ENCODE data around the gene ZSCAN9.

ZSCAN9 gene

GRCh38 chr6:28225056-28225834 is at the start of gene ZSCAN9:
ZSCAN9 (plus strand) TSS chr6:28225275; CDS start chr6:28227085, 1,810 bp downstream.
- peak; percentile 90 for DNase-seq

DNA sequence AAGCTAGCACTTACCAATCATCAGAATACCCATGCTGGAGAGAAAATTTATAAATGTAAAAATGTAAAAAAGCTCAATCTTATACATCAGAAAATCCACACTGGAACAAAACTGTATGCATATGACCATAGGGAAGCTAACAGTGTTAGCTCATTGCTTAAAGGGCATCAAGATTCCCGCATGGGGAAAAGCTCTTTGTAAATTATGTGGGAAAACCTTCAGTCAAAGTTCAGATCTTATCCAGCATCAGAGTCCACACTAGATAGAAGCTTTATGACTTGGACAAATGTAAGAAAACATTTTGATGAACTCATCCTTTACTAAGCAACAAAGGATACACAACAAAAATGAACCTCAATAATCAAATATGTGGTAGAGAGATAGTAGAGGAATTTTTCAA is 48.7 kb upstream of the ZSCAN9 start:
- no peak for DNase-seq

GRCh38 chr6:28182255-28182654 is 42.8 kb upstream of the ZSCAN9 start:
- no peak for DNase-seq

DNA sequence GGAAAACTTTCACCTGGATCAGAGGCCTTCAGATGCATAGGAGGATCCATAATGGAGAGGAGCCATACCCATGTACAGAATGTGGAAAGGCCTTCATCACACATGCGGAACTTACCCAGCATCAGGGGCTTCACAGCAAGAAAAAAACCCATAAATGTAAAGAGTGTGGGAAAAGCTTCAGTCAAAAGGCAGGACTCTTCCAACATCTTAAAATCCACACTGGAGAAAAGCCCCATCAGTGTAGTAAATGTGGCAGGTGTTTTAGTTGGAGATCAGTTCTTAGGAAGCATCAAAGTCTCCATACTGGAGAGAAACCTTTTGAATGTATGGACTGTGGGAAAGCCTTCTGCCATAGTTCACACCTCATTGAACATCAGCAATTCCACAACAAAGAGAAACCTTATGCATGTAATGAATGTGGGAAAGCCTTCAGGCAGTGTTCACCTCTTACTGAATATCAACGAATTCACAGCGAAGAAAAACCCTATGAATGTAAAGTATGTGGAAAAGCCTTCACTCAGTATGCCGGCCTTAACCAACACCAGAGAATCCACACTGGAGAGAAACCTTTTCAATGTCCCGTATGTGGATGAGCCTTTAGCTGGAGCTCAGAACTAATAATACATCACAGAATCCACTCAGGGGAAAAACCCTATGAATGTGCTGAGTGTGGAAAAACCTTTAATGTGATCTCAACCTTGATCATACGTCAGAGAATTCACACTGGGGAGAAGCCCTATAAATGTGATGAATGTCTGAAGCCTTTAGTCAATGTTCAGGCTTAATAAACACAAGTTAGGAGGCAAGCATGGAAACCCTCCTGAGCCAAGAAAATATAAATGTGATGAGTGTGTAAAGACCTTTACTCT is 36.7 kb upstream of the ZSCAN9 start:
- DNase-seq, result no peak

DNA sequence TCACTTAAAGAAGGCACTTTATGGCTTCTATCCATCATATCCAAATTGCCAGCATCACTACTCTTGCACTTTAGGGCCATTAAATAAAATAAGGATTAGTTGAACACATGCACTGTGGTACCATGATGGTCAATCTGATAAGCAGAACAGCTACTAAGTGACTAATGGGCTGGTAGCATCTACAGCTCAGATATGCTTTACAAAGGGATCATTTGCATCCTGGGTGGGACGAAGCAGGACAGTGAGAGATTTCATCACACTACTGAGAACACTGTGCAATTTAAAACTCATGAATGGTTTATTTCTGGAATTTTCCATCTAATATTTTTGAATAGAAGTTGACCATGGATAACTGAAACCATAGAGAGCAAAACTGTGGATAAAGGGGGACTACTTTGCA is 25.1 kb upstream of the ZSCAN9 start:
- no peak for DNase-seq

DNA sequence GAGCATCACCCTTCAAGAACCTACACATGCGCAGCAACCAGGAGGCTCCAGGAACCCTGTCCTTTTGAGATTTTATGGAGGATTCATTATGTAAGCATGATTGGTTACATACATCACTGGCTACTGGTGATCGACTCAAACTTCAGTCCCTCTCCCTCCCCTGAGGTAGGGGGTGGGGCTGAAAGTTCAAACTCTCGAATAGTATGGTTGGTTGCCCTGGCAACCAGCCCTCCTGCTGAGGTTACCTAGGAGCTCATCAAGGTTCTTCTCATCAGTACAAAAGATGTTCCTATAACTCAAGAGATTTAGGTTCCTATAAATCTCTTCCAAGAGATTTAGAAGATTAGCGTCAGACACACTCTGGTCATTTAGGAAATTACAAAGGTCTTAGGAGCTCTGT is 21.9 kb upstream of the ZSCAN9 start:
- DNase-seq, result no peak

GRCh38 chr6:28205879-28206278 is 19.2 kb upstream of the ZSCAN9 start:
- DNase-seq, result no peak

DNA sequence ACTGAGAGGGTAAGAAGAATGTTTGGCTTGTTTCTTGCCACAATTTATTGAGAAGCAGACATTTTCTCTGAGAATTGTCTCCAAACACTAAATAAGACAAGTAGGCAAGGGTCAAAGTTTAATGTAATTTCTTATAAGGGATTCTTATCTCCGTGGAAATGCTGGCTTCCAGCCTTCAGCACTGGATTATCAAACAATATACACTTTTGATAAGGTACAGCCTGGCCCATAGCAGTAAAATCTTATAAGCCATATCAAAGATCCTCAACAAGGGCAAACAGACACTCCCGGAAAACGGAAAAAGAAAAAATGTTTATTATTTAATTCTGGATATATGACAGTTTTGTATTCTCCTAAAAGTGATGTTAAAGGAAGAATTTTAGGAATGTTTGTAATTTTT is 18.5 kb upstream of the ZSCAN9 start:
- DNase-seq, result no peak

DNA sequence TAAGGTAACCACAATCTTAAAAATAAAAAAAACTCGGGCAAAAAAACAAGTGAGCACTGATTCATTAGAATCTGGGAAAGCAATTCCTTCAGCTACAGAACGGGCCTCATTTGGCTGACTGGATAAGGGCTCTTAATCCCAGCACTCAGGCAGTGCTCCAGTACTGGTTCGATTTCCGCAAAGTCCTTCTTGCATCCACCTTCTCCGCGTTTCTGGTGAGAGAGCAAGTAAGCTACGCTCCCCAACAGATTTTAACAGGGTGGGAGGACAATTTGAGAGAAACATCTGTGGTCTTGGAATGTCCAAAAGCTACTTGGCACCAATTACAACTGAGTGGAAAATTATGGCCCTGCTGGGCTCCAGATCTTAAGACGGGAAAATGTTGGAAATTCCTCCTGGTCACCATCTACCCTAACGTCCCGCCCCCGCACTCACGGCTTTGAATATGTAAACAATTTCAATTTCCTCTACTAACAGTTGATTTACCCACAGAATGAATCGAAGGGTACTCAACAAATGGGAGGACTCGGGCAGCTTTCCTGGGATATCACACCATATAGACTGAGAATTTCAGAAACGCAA is 18.1 kb upstream of the ZSCAN9 start:
- peak; percentile 19 for DNase-seq

DNA sequence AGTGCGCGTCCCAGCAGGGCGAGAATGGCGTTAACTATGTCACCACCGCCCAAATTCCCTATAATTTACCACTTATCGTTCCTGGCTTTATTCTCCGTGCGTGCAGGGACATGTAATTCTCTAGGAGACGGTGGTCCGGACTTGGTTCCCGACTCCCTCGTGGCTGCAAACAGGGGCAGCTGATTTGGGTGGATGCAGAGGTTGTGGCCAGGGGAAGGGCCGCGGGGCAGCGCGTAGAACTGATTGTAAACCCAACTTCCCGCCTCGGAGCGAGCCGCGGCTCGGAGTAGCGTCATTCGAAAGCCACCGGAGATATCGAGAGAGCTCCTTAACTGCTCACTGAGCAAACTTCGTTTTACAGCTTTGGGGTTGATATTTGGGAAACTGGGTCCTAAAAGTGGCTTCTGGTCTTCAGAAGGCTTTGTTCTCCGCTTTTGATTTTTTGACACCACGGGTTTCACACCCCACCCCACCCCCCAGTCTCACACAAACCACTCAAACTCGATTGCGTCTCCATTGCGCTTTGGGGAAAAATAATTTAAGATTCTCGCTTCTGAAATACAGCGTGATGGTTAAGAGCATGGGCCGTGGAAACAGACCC is 17.5 kb upstream of the ZSCAN9 start:
- DNase-seq, result peak; percentile 44

GRCh38 chr6:28208111-28208659 is 16.9 kb upstream of the ZSCAN9 start:
- no peak for DNase-seq

DNA sequence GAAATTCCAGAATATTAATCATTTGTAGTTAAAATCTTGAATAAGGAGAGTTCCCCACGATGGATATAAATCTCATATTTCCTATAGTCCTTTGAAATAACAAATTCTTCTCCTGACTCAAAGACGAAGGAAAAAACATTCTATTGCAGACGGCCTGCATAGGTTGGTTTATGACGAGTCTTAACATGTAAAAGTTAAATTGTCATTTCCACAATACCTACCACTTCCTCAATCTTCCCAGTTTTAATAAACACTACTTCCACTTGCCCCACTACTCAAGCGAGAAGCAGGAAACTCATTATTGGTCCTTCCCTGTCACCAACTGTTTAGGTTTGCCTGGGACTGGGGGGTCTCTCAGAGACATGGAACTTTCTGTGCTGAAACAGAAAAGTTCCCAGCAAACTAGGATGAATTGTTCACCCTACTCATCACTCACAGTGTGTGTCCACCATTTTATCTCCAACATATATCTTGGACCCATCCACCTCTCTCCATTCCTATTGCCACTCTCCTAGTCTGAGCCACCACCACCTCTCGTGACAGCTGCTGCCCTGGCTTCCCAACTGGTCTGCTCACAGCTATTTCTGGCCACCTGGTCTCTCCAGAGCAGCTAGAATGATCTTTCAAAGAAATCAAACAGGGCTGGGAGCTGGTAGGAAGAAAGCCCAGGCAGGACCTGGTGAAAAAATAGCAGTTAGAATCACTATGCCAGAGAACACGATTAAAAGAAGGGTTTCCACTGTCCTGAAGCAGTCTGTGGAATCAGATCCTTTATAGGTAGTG is 15.1 kb upstream of the ZSCAN9 start:
- DNase-seq, result no peak

DNA sequence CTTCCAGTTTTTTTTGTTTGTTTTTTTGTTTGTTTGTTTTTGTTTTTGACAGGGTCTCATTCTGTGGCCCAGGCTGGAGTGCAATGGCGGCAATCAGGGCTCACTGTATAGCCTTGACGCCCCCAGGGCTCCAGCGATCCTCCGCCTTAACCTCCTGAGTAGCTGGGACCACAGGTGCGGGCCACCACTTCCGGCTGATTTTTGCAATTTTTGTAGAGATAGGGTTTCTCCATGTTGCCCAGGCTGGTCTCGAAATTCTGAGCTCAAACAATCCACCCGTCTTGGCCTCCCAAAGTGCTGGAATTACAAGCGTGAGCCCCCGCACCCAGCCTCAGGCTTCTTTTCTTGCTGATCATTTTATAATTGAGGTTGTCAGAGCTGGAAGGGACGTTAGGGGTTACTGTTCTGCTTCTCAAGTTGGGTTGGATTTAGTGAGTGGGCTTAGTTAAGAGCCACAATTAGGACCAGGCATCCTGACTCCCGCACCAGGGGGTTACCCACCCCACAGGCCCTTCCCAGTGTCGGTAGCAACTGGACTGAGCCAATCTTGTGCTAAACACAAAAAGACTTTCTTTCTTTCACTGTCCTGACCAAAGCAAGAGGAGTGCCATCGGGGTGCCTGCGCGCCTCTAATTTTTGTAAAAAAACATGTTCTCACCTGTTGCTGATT is 13.1 kb upstream of the ZSCAN9 start:
- DNase-seq, result no peak

DNA sequence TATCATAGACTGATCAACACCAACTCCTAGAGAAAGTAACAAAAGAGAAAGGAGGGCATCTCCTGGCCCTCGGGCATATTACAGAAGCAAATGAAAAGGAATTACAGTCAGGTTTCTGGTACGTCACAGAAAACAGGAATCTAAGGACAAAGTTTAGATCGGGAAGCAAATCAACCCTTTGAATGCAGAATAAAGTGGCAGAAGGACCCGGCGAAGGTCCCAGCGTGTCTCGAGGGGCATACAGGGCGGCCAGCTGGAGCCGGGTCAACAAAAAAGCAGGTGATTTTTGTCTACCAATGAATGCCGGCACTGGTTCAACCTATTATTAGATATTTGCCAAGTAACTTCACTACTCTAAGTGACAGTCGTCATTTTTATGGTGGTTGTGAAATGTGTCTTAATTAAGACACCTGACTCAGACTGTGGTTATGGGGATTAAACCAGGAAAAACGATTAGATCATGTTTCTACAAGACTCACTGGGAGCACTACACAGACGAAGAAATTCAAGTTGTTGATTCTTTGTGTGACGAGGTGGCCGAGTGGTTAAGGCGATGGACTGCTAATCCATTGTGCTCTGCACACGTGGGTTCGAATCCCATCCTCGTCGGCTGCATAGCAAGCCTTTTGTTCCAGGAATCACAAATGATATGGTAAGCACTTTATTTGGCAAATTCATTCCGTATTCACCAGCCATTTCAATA is 12.4 kb upstream of the ZSCAN9 start:
- DNase-seq, result peak; percentile 68

- no peak for DNase-seq
These were observed 11.9 kb upstream of the ZSCAN9 start for GRCh38 chr6:28213213-28213523.

DNA sequence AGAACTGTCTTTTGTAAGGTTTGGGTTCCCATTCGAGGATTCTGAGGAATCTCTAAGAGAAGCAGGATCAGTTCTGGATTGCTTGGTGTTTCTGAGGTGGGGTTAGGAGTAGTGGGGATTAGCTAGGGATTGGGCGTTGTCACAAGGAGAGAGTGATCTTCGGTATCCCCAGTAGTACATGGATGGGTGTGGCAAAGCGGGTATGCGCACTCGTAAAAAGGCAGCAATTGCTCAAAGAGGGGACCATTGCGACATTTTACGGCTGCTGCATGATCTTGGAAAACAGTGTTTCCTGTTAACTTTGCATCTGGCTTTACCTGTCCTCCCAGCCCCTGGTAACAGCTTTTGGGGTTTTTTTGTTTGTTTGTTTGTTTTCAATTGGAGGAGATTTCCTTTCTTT is 9.7 kb upstream of the ZSCAN9 start:
- no peak for DNase-seq

DNA sequence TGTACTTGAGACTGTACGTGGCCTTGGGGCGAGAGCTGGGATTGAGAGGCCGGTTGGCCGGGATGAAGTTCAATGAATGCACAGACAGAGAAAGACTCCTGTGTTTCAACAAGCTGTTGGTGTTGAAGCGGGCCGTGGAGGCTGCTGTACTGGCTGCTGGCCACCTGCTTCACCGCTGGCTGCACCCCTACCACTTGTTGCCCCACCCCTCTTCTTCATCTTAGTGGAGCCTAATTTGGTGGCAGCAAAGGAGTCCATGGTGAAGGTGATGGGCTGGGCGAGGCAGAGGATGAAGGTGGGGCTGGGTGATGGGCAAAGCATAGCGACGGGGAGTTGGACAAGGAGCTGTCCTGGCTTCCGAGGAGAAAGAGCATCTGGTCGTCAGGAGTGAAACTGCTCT is 7.2 kb upstream of the ZSCAN9 start:
- DNase-seq, result no peak

DNA sequence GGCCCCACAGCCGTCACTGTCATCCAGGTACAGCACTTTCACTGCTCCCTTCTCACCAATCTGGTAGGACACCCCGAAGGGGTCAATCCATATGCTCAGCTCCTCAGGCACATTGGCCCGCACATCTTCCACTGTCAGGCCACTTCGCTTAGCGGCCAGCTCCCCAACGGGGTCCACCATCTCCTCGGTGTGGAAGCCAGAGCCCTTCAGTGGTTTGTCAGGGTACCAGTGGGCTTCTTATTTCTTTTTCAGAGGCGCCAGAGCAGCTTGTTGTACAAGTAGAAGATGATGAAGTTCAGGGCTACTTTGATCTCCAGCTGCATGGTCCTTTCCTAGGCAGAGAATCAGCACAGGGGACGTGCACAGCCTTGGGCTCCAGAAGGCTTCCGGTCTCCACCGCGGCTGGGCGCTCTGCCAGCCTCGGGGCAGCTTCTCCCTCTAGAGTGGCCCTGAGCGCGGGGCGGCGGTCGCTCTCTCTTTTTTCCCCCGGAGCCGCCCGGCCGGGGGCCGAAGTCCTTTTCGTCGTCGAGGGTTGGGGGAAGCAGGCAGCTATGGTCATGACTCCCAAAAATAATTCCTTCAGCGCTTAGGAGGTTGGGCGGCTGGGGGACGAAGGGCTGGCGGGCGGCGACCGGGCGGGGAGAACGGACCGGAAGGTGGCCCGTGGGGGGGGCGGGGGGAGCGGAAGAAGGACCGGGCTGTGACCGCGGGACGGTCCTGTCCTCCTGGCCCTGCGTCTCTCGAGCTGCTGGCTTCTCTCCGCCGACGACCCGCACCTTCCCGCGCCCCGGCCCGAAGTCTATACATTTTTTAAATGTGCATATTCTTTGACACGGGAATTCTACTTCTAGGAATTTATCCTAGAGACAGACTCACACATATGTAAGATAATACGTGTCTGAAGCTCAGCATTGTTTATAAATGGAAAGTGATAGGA is 6.5 kb upstream of the ZSCAN9 start:
- peak; percentile 66 for DNase-seq

DNA sequence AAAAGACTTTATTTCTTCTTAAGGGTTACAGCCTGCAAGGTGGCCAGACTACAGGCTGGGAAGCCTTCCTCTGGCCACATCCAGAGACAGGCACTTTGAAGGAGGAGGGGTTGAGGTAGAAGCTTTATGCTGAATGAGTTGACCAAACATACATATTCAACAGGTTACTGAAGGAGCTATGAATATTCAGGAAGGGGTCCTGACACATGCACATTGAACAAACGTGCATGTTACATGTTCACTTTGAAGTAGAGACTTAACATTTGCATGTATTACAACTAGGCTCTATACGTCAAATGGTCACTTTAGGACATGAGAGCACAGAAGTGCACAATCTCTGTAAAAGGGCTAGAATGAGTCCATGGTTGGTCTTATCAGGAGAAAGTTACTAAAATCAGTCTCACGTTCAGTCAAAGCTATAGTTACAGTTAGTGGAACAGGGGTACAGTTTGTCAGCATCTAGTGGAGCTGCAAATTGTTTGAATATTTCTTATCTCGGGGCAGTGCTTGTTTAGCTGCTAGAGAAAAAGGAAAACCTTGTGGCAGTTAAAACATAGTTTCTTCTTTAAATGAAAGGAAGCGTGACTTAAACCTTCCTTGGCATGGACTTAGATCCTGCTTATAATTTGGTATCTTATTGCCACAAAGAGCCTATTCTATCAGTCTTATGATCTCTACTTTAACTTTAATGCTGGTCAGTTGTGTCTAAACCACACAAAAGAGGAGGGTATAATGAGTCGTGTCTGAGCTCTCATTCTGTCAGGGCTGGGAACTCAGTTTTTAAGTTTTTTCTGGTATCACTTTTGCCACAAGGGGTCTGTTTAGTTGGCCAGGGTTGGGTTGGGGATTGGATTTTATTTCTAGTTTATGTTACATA is 4.6 kb upstream of the ZSCAN9 start:
- DNase-seq, result no peak

All from HCEC 1CT (cell line).